IPS-18c (cell line): ENCODE measurements around the gene TDRD10.
"Not testable (repeated sequence)": the region's sequence is repeated elsewhere in the genome, so short reads cannot be mapped to it uniquely, and the experiment has no call there.

Experiments
- H3K4me3 ChIP-seq: 2 replicates; pipeline ENCODE4 v1.7.0; 2013; ENCODE audit warnings: low read depth, mild to moderate bottlenecking, low read length, moderate library complexity; ENCODE audit not compliant: insufficient read depth
- H3K9me3 ChIP-seq: one replicate; pipeline ENCODE4 v1.6.1; 2013; ENCODE audit warnings: mild to moderate bottlenecking, low read length, moderate library complexity; ENCODE audit not compliant: control insufficient read depth, insufficient read depth

Gene TDRD10

GRCh38 chr1:154497026-154497806 lies 4.8 kb upstream of the TDRD10 start:
- no peak overlapping the region for H3K4me3 ChIP-seq

GRCh38 chr1:154499446-154499845 lies 2.6 kb upstream of the TDRD10 start:
- Histone ChIP-seq H3K4me3 (no peak overlapping the region), H3K9me3 (peaks cover 6% of the 10 kb centered on the region)

More at GRCh38 chr1:154497026-154497806, 4.8 kb upstream of the TDRD10 start:
- H3K9me3 ChIP-seq = no peaks in the 10 kb centered on the region

- Histone ChIP-seq H3K9me3 (peaks cover 6% of the 10 kb centered on the region), H3K4me3 (no peak overlapping the region)
Measured at GRCh38 chr1:154500533-154500932, 1.5 kb upstream of the TDRD10 start.

- Histone ChIP-seq H3K4me3 (peak overlapping the region; percentile 49), H3K9me3 (peaks cover 6% of the 10 kb centered on the region)
Measured at GRCh38 chr1:154501423-154502065, 475 bp upstream of the TDRD10 start.

GRCh38 chr1:154502744-154503115 lies 711 bp downstream of the TDRD10 start:
- Histone ChIP-seq H3K4me3 (peak overlapping the region; percentile 49; the same call in 1 of the 2 replicates), H3K9me3 (peaks cover 8% of the 10 kb centered on the region)

GRCh38 chr1:154503898-154504297 lies 1.9 kb downstream of the TDRD10 start:
- Histone ChIP-seq H3K9me3 (peaks cover 8% of the 10 kb centered on the region), H3K4me3 (no peak overlapping the region)

GRCh38 chr1:154512760-154513159 lies 10.7 kb downstream of the TDRD10 start:
- Histone ChIP-seq H3K4me3 (no peak overlapping the region), H3K9me3 (no peaks in the 10 kb centered on the region)

GRCh38 chr1:154514066-154514553 lies 12.1 kb downstream of the TDRD10 start:
- Histone ChIP-seq H3K9me3 (no peaks in the 10 kb centered on the region), H3K4me3 (no peak overlapping the region)

- H3K4me3 ChIP-seq = no peak overlapping the region
- H3K9me3 ChIP-seq = no peaks in the 10 kb centered on the region
Measured at GRCh38 chr1:154517661-154518060, 15.6 kb downstream of the TDRD10 start.

- Histone ChIP-seq H3K4me3 (no peak overlapping the region), H3K9me3 (no peaks in the 10 kb centered on the region)
Measured at GRCh38 chr1:154519591-154519991, 17.6 kb downstream of the TDRD10 start.

- Histone ChIP-seq H3K9me3 (no peaks in the 10 kb centered on the region), H3K4me3 (no peak overlapping the region)
Measured at GRCh38 chr1:154520333-154520732, 18.3 kb downstream of the TDRD10 start.

GRCh38 chr1:154521695-154522094 lies 19.7 kb downstream of the TDRD10 start:
- no peaks in the 10 kb centered on the region for H3K9me3 ChIP-seq
- no peak overlapping the region for H3K4me3 ChIP-seq

GRCh38 chr1:154524881-154525280 lies 22.9 kb downstream of the TDRD10 start:
- H3K4me3 ChIP-seq = no peak overlapping the region
- H3K9me3 ChIP-seq = no peaks in the 10 kb centered on the region

- no peak overlapping the region for H3K4me3 ChIP-seq
- no peaks in the 10 kb centered on the region for H3K9me3 ChIP-seq
Measured at GRCh38 chr1:154527192-154527591, 25.2 kb downstream of the TDRD10 start.

GRCh38 chr1:154529308-154529707 lies 27.3 kb downstream of the TDRD10 start:
- Histone ChIP-seq H3K4me3 (no peak overlapping the region), H3K9me3 (no peaks in the 10 kb centered on the region)

- H3K4me3 ChIP-seq, H3K9me3 ChIP-seq: not testable (repeated sequence)
Measured at GRCh38 chr1:154531950-154532349, 29.9 kb downstream of the TDRD10 start.

- Histone ChIP-seq H3K9me3 (no peaks in the 10 kb centered on the region), H3K4me3 (no peak overlapping the region)
Measured at GRCh38 chr1:154533952-154534844, 32.2 kb downstream of the TDRD10 start.
